WTC11 (cell line): Measurements from ENCODE around the gene ENDOV. TPM values are rescaled to one million over a fixed set of nuclear protein-coding genes. Genes with fewer than 3 reads are reported as not detected.

Experiments
- AFF4 ChIP-seq: sonication (generic); formaldehyde crosslinking; IDR thresholded peaks from 2 replicates; pipeline ENCODE4 v1.8.1; 2023; ENCODE audit warnings: mild to moderate bottlenecking, missing genetic modification reagents, borderline replicate concordance
- ESRRA ChIP-seq: sonication (generic); formaldehyde crosslinking; IDR thresholded peaks from 2 replicates; pipeline ENCODE4 v1.8.1; 2022; ENCODE audit warnings: mild to moderate bottlenecking, missing genetic modification reagents, borderline replicate concordance
- TP53 ChIP-seq: sonication (generic); formaldehyde crosslinking; IDR thresholded peaks from 2 replicates; pipeline ENCODE4 v1.8.1; 2023; ENCODE audit warnings: mild to moderate bottlenecking, missing genetic modification reagents
- ZNF263 ChIP-seq: sonication (generic); formaldehyde crosslinking; IDR thresholded peaks from 2 replicates; pipeline ENCODE4 v1.8.1; 2022; ENCODE audit warnings: low read depth, mild to moderate bottlenecking, moderate library complexity, missing genetic modification reagents
- ZNF281 ChIP-seq: sonication (generic); formaldehyde crosslinking; IDR thresholded peaks from 2 replicates; pipeline ENCODE4 v1.8.0; 2023; ENCODE audit warnings: mild to moderate bottlenecking, missing genetic modification reagents
- ZNF425 ChIP-seq: fragments of 250-450 bp; sonication (Bioruptor Pico); conservative IDR thresholded peaks from 2 replicates; pipeline ENCODE4 v1.9.0; 2021; ENCODE audit warnings: mild to moderate bottlenecking
- total RNA-seq: library from RNA; stranded (reverse); gene quantifications from 3 replicates; pipeline ENCODE4 v1.2.3, GENCODE V29; 2021
- TF ChIP-seq, protein P1 (sequence below): sonication (generic); formaldehyde crosslinking; IDR thresholded peaks from 2 replicates; pipeline ENCODE4 v1.8.0; 2023; ENCODE audit warnings: missing genetic modification reagents, mild to moderate bottlenecking, borderline replicate concordance
- TF ChIP-seq, protein P2 (sequence below): sonication (generic); formaldehyde crosslinking; IDR thresholded peaks from 2 replicates; pipeline ENCODE4 v1.8.1; 2023; ENCODE audit warnings: mild to moderate bottlenecking, missing genetic modification reagents
- TF ChIP-seq, protein P3 (sequence below): fragments of 250-450 bp; sonication (Bioruptor Pico); IDR thresholded peaks from 2 replicates; pipeline ENCODE4 v1.8.0; 2021; ENCODE audit warnings: mild to moderate bottlenecking
- TF ChIP-seq, protein P4 (sequence below): fragments of 250-450 bp; sonication (Bioruptor Pico); IDR thresholded peaks from 2 replicates; pipeline ENCODE4 v1.9.0; 2021; ENCODE audit warnings: moderate library complexity, mild to moderate bottlenecking, inconsistent platforms, borderline replicate concordance

ENDOV gene
- total RNA-seq, 1 experiment from 2014 or later, result 25.2 TPM

GRCh38 chr17:80427366-80428282 lies 12.7 kb downstream of the ENDOV start (continued):
- TF ChIP-seq, protein P1, sequence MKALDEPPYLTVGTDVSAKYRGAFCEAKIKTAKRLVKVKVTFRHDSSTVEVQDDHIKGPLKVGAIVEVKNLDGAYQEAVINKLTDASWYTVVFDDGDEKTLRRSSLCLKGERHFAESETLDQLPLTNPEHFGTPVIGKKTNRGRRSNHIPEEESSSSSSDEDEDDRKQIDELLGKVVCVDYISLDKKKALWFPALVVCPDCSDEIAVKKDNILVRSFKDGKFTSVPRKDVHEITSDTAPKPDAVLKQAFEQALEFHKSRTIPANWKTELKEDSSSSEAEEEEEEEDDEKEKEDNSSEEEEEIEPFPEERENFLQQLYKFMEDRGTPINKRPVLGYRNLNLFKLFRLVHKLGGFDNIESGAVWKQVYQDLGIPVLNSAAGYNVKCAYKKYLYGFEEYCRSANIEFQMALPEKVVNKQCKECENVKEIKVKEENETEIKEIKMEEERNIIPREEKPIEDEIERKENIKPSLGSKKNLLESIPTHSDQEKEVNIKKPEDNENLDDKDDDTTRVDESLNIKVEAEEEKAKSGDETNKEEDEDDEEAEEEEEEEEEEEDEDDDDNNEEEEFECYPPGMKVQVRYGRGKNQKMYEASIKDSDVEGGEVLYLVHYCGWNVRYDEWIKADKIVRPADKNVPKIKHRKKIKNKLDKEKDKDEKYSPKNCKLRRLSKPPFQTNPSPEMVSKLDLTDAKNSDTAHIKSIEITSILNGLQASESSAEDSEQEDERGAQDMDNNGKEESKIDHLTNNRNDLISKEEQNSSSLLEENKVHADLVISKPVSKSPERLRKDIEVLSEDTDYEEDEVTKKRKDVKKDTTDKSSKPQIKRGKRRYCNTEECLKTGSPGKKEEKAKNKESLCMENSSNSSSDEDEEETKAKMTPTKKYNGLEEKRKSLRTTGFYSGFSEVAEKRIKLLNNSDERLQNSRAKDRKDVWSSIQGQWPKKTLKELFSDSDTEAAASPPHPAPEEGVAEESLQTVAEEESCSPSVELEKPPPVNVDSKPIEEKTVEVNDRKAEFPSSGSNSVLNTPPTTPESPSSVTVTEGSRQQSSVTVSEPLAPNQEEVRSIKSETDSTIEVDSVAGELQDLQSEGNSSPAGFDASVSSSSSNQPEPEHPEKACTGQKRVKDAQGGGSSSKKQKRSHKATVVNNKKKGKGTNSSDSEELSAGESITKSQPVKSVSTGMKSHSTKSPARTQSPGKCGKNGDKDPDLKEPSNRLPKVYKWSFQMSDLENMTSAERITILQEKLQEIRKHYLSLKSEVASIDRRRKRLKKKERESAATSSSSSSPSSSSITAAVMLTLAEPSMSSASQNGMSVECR (CRISPR knock-in tag), result no peak
- TF ChIP-seq, protein P2, sequence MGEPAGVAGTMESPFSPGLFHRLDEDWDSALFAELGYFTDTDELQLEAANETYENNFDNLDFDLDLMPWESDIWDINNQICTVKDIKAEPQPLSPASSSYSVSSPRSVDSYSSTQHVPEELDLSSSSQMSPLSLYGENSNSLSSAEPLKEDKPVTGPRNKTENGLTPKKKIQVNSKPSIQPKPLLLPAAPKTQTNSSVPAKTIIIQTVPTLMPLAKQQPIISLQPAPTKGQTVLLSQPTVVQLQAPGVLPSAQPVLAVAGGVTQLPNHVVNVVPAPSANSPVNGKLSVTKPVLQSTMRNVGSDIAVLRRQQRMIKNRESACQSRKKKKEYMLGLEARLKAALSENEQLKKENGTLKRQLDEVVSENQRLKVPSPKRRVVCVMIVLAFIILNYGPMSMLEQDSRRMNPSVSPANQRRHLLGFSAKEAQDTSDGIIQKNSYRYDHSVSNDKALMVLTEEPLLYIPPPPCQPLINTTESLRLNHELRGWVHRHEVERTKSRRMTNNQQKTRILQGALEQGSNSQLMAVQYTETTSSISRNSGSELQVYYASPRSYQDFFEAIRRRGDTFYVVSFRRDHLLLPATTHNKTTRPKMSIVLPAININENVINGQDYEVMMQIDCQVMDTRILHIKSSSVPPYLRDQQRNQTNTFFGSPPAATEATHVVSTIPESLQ, result no peak
- TF ChIP-seq, protein P3, sequence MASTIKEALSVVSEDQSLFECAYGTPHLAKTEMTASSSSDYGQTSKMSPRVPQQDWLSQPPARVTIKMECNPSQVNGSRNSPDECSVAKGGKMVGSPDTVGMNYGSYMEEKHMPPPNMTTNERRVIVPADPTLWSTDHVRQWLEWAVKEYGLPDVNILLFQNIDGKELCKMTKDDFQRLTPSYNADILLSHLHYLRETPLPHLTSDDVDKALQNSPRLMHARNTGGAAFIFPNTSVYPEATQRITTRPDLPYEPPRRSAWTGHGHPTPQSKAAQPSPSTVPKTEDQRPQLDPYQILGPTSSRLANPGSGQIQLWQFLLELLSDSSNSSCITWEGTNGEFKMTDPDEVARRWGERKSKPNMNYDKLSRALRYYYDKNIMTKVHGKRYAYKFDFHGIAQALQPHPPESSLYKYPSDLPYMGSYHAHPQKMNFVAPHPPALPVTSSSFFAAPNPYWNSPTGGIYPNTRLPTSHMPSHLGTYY (CRISPR knock-in tag), result no peak
- TF ChIP-seq ZNF281 (CRISPR knock-in tag), result no peak
- TF ChIP-seq ZNF263, result no peak
- no peak for TF ChIP-seq ZNF425 (CRISPR knock-in tag)
- TF ChIP-seq, protein P4, sequence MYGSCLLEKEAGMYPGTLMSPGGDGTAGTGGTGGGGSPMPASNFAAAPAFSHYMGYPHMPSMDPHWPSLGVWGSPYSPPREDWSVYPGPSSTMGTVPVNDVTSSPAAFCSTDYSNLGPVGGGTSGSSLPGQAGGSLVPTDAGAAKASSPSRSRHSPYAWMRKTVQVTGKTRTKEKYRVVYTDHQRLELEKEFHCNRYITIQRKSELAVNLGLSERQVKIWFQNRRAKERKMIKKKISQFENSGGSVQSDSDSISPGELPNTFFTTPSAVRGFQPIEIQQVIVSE (CRISPR knock-in tag), result no peak
- no peak for TF ChIP-seq ESRRA (CRISPR knock-in tag)
- no peak for TF ChIP-seq TP53 (CRISPR knock-in tag)
- no peak for TF ChIP-seq AFF4 (CRISPR knock-in tag)
